Stimulated activated CD4-positive, alpha-beta T cell treated with anti-CD3 and anti-CD28 coated beads, Interleukin-2, amount 100 ng/mL, for 24 hours (primary cell): Measurements from ENCODE around the gene TNFAIP6.

Source experiments
- DNase-seq, 2 donors: peaks; one replicate each; pipeline ENCODE4 v3.0.0-alpha.2; 2020

Gene TNFAIP6

GRCh38 chr2:151422917-151423439, 65.6 kb downstream of the TNFAIP6 start:
- DNase-seq: no peak

DNA sequence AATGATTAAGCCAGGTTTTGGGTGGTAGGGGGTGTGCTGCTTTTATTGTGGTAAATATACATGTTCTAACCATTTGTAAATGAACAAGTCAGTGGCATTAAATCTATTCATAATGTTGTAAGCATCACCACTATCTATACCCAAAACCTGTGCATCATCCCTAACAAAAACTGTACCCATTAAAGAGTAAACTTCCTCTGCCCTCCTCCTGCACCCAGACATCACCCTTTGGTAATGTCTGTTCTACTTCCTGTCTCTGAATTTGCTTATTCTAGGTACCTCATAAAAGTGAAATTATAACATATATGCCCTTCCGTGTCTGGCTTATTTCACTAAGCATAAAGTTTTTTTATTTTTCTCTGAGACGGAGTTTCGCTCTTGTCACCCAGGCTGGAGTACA, 66.4 kb downstream of the TNFAIP6 start:
- DNase-seq: no peak
